Measurements from ENCODE around the gene STARD5.

STARD5 gene

DNA sequence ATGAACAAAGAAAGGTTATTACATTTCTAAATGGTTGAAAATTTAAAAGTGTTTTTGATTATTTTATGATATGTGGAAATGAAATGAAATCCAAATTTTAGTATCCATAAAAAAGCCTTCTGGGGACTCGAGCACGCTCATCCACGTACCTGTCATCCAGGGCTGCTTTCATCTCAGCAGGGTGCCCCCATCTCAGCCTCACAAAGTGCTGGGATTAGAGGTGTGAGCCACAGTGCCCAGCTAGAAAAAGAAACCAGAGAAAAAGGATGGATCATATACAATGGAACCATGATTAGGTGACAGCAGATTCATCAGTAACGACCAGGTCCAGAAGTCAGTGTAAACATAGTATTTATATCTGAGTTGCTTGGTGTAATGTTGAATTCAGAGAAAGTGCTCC, 49.7 kb downstream of the STARD5 start:
- no peak for DNase-seq (ENCODE audit: low read depth)

DNA sequence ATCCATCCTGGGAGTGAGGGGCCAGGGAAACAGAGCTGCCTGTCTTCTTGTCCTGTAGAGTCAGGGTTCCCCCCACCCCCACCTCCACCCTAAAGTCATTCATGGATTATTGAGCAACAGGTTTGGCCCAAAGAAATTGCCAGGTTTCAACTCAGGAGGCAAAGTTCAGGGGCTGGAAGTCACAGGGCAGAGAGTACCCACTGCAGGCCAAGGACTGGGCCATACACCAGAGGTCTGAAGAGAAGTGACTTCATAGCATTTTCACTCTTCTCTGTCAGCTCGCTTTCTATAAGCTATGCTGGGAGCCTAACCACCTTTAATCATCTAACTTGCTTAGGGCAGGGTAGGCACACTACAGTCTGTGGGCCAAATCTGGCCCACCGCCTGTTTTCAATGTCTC, 50.1 kb downstream of the STARD5 start:
- no peak for DNase-seq (ENCODE audit: low read depth)

DNA sequence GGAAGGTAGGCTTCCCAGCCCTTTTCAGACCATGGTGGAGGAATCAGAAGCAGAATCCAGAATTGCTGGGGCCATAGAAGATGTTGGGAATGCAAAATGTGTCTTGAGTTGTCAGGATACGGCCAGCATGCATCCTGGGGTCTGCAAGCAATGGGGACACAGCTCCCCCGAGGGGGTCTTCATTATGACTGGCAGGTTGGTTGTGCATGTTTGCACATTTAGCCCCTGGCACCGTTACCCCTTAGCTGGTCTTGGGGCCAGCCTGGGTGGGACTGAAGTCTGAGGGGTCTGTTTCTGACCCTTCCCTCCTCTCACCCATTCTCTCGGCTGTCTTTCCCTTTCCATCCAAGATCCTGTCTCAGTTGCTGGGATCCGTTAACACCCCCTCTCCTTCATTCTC, 50.7 kb downstream of the STARD5 start:
- no peak for DNase-seq (ENCODE audit: low read depth)

DNA sequence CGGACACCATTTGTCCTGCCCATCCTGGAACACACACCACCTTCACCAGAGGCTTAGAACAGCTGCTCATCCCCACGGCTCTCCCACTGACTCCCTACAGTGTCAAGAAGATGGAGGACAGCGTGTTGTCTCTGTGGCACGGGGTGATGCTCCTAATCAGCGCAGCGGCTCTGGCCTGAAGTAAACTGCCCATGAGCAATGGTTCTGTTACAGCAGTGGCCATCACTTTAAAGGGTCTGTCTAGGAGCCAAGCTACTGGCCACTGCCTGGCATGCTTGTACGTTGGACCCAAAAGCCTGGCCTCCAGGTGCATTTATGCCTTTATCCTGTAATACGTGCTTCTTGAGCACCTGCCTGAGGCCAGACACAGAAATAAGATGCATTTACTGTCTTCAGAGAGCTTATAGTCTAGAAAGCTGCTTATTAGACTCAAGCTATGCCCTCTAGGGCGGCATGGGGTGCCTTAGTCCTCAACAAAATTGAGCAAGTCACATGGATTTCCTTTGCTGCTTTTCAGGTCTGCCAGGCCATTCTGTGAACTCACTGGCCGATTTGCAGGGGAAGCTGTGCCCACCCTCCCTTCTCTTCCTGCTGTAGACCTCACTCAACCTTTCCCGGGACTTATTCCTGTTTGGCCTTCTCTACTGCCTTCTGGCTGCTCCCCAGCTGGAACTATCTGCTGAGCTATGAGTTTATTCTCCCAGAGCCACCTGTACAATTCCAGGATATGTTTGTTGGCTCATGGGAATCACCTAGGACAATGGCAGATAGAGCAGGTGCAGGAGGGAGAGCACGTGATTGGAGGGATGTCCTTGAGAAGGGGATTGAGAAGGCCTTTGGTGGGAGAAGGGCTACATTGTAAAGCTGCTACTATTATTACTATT, 51.9 kb downstream of the STARD5 start:
- DNase-seq (ENCODE audit: low read depth): no peak

DNA sequence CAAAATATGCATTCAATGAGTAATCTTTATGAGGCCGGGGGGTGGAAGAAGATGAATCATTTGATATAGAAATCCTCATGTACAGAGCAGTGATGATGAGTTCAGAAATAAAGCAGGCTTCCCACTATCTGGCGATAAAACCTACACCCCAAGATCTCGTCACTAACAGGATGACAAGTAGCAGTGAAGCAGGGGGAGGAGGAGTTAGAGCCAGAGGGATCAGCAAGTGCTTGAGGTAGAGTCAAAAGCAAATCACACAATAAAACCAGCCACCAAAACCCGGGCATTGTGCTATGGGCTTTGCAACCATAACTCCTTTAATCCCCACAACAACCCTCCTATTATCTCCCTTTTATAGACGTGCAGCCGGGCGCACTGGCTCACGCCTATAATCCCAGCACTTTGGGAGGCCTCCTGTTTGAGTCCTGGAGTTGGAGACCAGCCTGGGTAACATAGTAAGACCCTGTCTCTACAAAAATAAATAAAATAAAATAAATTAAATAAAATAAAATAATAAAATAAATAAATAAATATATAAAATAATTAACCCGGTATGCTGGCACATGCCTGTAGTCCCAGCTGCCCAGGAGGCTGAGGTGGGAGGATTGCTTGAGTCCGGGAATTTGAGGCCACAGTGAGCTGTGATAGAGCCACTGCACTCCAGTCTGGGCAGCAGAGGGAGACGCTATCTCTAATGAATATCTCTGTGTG, 53.0 kb downstream of the STARD5 start:
- DNase-seq (ENCODE audit: low read depth): no peak

DNA sequence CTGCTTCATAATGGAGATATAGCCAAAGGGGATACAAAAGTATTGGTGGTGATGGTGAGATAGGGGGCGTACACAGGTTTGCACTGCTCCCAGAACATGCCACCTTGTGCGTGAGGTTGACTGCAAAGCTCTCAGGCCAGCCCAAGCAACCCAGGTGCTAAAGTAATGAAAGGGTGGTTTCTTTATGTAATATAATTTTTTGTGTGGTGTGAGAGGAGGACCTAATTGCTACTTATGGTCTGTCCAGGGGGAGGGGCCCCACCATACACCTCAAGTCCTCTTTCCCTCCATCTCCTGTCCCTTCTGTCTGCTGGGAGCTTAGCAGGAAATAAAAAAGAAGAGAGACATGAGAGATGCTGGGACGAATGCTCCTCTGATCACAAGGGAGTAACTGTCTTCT, 53.8 kb downstream of the STARD5 start:
- DNase-seq (ENCODE audit: low read depth): no peak

DNA sequence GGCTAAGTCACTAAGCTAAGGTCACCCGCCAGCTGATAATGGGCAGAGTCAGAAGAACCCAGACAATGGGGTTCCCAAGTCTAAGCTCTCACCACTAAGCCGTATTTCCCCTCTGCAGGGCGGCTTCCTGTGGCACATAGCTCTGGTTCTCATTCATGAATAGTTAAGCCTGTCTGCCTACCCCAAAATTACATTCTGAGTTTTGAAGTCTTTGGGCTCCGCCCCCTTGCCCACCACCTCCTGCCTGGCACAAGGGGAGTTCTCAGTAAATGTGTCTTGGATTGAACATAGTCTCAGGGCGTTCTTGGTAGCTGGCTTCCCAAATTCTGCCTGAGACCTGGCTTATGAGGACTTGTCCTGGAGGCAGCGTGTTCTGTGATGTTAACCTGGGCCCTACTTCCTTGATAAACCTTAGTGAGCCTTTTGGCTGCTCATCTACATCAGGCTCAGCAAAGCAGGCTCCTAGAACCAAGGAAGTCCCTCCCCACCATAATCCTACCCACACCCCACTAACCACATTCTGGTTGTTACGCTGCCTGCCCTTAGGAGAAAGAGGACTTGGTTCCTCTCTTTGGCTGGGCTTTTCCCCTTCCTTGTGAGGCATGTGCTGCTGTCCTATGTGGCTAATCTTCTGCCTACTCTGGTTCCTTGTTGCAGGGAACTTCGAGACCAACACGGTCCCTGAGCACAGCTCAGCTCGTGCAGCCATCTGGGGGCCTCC, 54.9 kb downstream of the STARD5 start:
- DNase-seq (ENCODE audit: low read depth): no peak

DNA sequence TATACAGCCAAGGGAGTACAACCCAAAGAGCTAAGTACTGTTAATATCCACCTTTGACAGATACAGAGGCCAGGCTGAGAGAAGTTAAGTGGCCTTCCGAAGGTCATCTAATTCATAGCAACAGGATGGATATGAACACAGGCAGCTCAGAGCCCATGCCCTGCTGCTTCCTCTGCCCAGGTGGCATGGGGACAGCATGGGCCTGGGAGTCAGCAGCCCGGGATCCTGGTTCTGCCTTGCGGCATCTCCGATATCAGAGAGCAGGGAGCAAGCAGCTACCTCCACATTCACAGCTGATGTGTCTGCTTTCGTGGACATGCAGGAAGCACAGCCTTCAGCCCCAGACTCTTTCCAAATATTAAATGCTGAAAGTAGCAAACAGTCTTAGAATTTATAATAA, 55.6 kb downstream of the STARD5 start:
- no peak for DNase-seq (ENCODE audit: low read depth)

DNA sequence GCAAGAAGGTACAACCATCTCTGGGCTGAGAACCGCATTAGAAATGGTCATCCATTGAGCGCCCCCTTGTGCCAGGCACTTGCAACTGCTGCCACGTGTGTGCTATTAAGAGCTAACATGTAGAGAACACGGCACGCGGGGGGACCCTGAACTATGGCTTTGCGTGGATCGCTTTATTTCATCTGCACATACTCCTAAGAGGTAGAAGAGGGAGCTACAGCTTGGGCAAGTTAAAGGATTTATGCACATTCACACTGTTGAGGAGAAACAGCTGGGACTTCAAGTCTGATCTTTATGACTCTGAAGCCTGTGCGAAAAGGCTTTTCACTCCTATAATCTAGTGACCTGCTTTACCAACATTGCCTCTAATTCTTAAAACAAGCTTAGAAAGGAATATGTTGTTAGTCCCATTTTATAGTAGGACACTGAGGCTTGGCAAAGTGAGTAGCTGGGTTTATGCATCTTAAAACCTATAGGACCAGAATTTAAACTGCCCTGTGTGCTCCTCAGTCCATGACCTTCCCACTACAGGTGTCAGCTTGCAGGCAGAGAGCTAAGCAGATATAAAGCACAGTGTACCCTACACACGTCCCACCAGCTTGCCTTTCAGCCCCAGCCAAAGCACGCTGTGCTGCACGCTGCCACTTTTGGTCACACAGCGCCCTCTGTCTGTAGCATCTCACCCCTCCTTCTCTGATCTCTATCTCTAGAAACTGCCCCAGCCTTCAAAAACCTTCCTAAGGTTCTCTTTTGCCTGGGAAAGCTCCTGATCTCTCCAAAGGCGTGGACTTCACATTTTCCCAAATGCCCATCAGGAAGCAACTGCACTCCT, 57.8 kb downstream of the STARD5 start:
- DNase-seq (ENCODE audit: low read depth): peak; percentile 71

DNA sequence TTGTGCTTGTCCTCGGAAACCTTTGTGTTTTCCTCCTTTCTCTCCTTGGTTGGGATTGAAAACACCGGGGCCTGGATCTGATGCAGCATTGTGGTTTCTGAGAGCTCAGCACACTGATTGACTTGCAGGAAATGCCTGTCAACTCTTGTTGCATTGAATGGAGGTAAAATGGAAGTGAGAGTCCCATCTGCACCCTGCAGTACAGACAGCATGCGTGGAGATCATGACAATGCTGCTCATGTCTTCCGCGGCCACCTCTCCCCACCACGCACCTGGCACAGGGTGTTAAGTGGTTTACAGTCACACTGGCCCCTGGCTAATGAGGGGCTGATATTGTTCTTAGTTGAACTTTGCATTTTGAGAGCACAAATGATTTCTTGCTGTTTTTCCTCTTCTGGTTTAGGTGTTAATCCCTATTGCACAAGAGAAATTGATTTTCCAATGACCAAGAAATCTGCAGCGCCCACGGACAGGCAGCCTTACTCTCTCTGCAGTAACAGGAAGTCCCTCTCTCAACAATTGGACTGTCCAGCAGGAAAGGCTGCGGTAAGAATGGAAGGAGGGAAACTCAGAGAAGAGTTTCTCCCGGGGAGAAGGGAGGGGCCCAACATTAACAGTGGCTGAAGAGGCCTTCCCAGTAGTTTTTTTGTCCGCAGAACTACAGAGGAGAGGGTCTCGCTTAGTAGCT, 58.5 kb downstream of the STARD5 start:
- DNase-seq (ENCODE audit: low read depth): no peak

DNA sequence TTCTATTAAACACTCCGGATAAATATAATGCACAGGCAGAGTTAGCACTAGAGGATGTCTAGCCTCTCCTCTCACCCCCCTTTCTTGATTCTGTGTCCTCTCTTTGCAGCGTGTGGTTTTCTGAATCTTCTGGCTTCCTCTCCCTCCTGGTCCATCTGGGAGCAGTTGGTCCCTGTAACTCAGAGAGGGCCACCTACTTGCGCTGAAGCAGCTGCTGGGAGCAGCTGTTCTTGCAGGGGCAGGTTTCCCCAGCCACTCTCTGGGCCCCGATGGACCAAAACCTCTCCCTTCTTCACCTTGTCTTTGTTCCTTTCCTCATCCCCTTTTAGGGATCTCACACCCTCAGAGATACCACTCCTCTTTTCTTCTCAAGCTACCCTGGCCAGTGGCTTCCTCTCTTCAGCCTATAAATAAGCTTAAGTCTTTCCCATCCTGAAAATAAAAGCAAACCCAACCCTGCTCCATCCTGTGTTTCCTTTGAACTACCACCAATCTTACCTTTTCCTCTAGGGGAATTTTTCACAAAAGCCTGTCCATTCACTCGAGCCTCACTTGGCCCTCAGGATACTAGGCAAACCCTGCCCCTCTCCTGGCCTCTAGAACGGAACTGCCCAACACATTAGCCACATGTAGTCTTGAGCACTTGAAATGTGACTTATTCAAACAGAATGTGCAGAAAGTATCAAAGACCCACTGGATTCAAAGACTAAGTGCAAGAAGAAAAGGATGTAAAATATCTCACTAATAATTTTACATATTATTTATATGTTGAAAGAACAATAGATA, 59.7 kb downstream of the STARD5 start:
- DNase-seq (ENCODE audit: low read depth): no peak

DNA sequence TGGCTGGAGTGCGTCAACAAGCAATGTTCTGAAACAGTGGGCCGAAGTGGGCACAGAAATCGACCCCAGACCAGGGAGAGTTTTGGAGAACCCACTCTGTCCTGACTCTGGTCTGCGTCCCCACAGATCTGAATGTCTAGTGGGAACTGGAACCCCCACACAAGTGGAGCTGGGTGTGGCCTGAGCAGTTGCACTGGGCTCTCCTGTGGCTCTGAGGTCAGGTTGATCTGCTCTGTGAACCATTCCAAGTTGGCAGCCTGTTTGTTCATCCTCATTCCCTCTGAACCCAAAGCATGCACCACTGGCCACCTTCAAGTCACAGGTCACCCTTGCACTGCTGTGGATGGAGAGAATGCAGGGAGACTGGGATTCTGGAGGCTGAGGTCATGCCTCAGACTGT, 60.5 kb downstream of the STARD5 start:
- no peak for DNase-seq (ENCODE audit: low read depth)

DNA sequence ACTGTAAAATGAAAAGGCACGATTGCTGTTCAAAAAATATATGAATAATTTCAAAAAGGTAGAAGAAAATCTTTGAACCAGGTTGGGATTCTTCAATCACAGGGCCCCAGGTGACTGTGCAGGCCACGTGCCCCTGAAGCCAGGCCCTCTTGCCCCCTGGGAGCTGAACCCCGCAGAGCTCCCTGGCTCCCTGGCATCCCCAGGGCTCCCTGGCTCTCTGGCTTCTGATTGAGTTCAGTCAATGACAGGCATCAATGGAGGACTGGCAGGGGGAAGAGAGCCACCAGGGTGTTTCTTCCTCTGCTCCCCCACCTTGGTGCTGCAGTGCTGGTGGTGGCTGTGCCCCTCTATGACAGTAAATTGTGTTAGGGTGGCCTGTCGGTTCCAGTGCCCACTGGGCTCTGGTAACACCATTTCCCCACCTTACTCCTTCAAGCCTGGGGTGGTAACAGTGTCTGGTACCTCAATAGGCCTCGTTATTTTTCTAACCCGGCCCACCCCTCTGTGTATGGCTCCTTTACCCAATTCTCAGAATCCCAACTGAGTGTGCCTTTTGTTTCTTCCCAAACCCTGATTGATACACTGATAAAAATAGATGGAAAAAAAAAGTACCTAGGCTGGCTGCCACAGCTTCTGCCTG, 62.6 kb downstream of the STARD5 start:
- DNase-seq (ENCODE audit: low read depth): no peak

DNA sequence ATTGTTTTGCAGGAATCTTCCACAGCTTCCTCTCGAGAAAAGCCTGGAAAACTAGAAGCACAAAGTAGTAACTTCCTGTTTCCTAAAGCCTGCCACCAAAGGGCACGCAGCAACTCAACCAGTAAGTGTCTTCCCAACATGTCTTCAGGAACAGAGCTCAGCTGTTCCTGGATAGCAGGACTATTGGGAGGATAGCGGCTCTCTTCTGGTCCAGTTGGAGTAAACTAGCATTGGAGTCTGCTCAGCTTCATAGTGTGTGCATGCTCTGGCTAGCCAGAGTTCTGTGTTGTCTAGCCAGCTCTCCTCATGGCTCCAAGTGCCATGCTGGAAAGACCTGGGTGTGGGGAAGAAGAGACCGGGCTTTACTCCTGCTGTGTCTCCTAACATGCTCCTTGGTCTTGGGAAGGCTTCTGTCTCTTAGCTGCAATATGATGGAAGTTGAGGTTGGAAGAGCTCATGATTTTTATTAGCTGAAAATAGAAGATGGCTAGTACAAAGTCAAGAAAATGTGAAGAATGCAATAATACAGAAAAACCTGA, 64.1 kb downstream of the STARD5 start:
- DNase-seq (ENCODE audit: low read depth): no peak

All from fibroblast of the conjunctiva (primary cell).